DOHH2 (cell line): ENCODE measurements around the gene C1QTNF1.

ENCODE experiments used
- H3F3A ChIP-seq: fragments of 200-600 bp; sonication (generic), shearing (Covaris generic); 2 replicates; pipeline ENCODE4 v1.6.0; 2016; ENCODE audit warnings: antibody characterized with exemption, mild to moderate bottlenecking; ENCODE audit not compliant: control insufficient read depth, insufficient read depth
- H3K27ac ChIP-seq: fragments of 200-600 bp; sonication (generic); 2 replicates; pipeline ENCODE4 v1.5.1; 2014; ENCODE audit warnings: low read depth, mild to moderate bottlenecking, low read length, moderate library complexity
- H3K27me3 ChIP-seq: fragments of 200-600 bp; sonication (generic); 2 replicates; pipeline ENCODE4 v1.6.1; 2014; ENCODE audit warnings: mild to moderate bottlenecking, low read length, mixed read lengths; ENCODE audit not compliant: control insufficient read depth
- H3K36me3 ChIP-seq: fragments of 200-600 bp; sonication (generic); 2 replicates; pipeline ENCODE4 v1.6.1; 2014; ENCODE audit warnings: mild to moderate bottlenecking, low read length, moderate library complexity, mixed read lengths; ENCODE audit not compliant: control insufficient read depth
- H3K4me1 ChIP-seq: fragments of 200-600 bp; sonication (generic); 2 replicates; pipeline ENCODE4 v1.6.1; 2014; ENCODE audit warnings: mild to moderate bottlenecking, low read length, mixed read lengths; ENCODE audit not compliant: control insufficient read depth
- H3K4me2 ChIP-seq: fragments of 200-600 bp; sonication (generic); 2 replicates; pipeline ENCODE4 v1.6.0; 2014; ENCODE audit warnings: mild to moderate bottlenecking, low read length, moderate library complexity
- H3K4me3 ChIP-seq: fragments of 200-600 bp; sonication (generic); 2 replicates; pipeline ENCODE4 v1.5.1; 2014; ENCODE audit warnings: mild to moderate bottlenecking, low read length, mixed read lengths
- H3K79me2 ChIP-seq: fragments of 200-600 bp; sonication (generic); 2 replicates; pipeline ENCODE4 v1.6.1; 2014; ENCODE audit warnings: mild to moderate bottlenecking, low read length, mixed read lengths; ENCODE audit not compliant: control insufficient read depth
- H3K9me2 ChIP-seq: fragments of 200-600 bp; sonication (generic); replicated peaks from 2 replicates; pipeline ENCODE4 v1.6.1; 2014; ENCODE audit warnings: mild to moderate bottlenecking, low read length, mixed read lengths; ENCODE audit not compliant: control insufficient read depth
- H3K9me3 ChIP-seq: fragments of 200-600 bp; sonication (generic); 2 replicates; pipeline ENCODE4 v1.6.1; 2014; ENCODE audit warnings: antibody characterized with exemption, low read length, mixed read lengths; ENCODE audit not compliant: control insufficient read depth, insufficient read depth
- H4K20me1 ChIP-seq: fragments of 200-600 bp; sonication (generic); 2 replicates; pipeline ENCODE4 v1.6.0; 2014; ENCODE audit warnings: low read depth, mild to moderate bottlenecking, antibody characterized with exemption, low read length, moderate library complexity; ENCODE audit not compliant: control insufficient read depth, insufficient read depth
- CTCF ChIP-seq: fragments of 200-600 bp; sonication (generic); IDR thresholded peaks from one replicate; pipeline ENCODE4 v1.5.1; 2014; ENCODE audit warnings: antibody characterized with exemption, mild to moderate bottlenecking, low read depth, low read length; ENCODE audit not compliant: poor library complexity, severe bottlenecking
- EZH2phosphoT487 ChIP-seq: fragments of 200-600 bp; sonication (generic); IDR thresholded peaks from 2 replicates; pipeline ENCODE4 v1.6.1; 2017; ENCODE audit warnings: borderline replicate concordance, mild to moderate bottlenecking, antibody characterized with exemption, low read length, moderate library complexity, mixed read lengths

C1QTNF1 gene

DNA sequence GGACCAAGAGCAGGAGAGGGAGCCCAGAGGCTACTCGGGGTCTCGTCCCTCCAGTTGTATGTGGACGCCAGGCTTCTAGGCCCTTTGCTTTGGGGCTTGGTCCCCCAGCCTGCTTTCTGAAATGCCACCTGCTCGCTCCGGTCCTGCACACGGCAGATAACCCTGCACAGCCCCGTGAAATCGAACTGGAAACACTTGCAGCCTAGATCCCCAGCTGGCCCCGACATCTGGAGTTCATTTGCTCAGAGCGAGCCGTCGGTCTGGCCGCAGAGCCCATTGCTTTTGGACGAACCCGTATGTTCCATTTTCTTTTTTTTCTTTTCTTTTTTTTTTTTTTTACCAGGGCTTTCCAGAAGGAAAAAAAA lies 22.9 kb downstream of the C1QTNF1 start:
- TF ChIP-seq EZH2phosphoT487 (no peak), CTCF (no peak)
- H3K9me2 ChIP-seq, result no peaks in the 10 kb centered on the region
- H3K36me3 ChIP-seq, result no peaks in the 10 kb centered on the region
- no peak overlapping the region for H3K4me3 ChIP-seq
- H3K27me3 ChIP-seq, result no peaks in the 10 kb centered on the region
- H3K4me1 ChIP-seq, result no peaks in the 10 kb centered on the region
- no peak overlapping the region for H3K4me2 ChIP-seq
- no peak overlapping the region for H3K27ac ChIP-seq
- H3F3A ChIP-seq, result 0 out of 2 replicates have a peak, but pooled peaks cover 2% of the 10 kb centered on the region
- H3K79me2 ChIP-seq, result no peaks in the 10 kb centered on the region
- H4K20me1 ChIP-seq, result no peaks in the 10 kb centered on the region
- no peaks in the 10 kb centered on the region for H3K9me3 ChIP-seq

GRCh38 chr17:79047291-79047920 lies 23.4 kb downstream of the C1QTNF1 start:
- Histone ChIP-seq H3K79me2 (no peaks in the 10 kb centered on the region), H3F3A (0 out of 2 replicates have a peak, but pooled peaks cover 2% of the 10 kb centered on the region), H3K27me3 (no peaks in the 10 kb centered on the region), H3K9me3 (no peaks in the 10 kb centered on the region), H3K27ac (no peak overlapping the region), H4K20me1 (no peaks in the 10 kb centered on the region), H3K9me2 (no peaks in the 10 kb centered on the region), H3K4me2 (no peak overlapping the region), H3K36me3 (no peaks in the 10 kb centered on the region), H3K4me3 (no peak overlapping the region), H3K4me1 (no peaks in the 10 kb centered on the region)
- TF ChIP-seq CTCF, result no peak
- TF ChIP-seq EZH2phosphoT487, result no peak

DNA sequence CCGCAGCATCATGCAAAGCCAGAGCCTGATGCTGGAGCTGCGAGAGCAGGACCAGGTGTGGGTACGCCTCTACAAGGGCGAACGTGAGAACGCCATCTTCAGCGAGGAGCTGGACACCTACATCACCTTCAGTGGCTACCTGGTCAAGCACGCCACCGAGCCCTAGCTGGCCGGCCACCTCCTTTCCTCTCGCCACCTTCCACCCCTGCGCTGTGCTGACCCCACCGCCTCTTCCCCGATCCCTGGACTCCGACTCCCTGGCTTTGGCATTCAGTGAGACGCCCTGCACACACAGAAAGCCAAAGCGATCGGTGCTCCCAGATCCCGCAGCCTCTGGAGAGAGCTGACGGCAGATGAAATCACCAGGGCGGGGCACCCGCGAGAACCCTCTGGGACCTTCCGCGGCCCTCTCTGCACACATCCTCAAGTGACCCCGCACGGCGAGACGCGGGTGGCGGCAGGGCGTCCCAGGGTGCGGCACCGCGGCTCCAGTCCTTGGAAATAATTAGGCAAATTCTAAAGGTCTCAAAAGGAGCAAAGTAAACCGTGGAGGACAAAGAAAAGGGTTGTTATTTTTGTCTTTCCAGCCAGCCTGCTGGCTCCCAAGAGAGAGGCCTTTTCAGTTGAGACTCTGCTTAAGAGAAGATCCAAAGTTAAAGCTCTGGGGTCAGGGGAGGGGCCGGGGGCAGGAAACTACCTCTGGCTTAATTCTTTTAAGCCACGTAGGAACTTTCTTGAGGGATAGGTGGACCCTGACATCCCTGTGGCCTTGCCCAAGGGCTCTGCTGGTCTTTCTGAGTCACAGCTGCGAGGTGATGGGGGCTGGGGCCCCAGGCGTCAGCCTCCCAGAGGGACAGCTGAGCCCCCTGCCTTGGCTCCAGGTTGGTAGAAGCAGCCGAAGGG lies 24.2 kb downstream of the C1QTNF1 start:
- H3K9me3 ChIP-seq, result no peaks in the 10 kb centered on the region

More for the DNA sequence above, 24.2 kb downstream of the C1QTNF1 start:
- Histone ChIP-seq H3K27me3 (no peaks in the 10 kb centered on the region), H3K4me1 (no peaks in the 10 kb centered on the region), H4K20me1 (no peaks in the 10 kb centered on the region), H3K79me2 (no peaks in the 10 kb centered on the region), H3K9me2 (no peaks in the 10 kb centered on the region), H3K27ac (no peak overlapping the region), H3K36me3 (no peaks in the 10 kb centered on the region), H3K4me3 (no peak overlapping the region), H3F3A (0 out of 2 replicates have a peak, but pooled peaks cover under 1% of the 10 kb centered on the region), H3K4me2 (no peak overlapping the region)
- TF ChIP-seq EZH2phosphoT487 (no peak), CTCF (no peak)
